DMS79 treated with DMSO at 0.1 percent for 48 hours (cell line): ENCODE data around the gene ERG28.
"Not testable (repeated sequence)": the region's sequence is repeated elsewhere in the genome, so short reads cannot be mapped to it uniquely, and the experiment has no call there.

Experiments used
- DNase-seq: peaks from one replicate; lab custom pipeline; 2025; lab: John Stamatoyannopoulos, UW

Gene ERG28, protein sequence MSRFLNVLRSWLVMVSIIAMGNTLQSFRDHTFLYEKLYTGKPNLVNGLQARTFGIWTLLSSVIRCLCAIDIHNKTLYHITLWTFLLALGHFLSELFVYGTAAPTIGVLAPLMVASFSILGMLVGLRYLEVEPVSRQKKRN

DNA sequence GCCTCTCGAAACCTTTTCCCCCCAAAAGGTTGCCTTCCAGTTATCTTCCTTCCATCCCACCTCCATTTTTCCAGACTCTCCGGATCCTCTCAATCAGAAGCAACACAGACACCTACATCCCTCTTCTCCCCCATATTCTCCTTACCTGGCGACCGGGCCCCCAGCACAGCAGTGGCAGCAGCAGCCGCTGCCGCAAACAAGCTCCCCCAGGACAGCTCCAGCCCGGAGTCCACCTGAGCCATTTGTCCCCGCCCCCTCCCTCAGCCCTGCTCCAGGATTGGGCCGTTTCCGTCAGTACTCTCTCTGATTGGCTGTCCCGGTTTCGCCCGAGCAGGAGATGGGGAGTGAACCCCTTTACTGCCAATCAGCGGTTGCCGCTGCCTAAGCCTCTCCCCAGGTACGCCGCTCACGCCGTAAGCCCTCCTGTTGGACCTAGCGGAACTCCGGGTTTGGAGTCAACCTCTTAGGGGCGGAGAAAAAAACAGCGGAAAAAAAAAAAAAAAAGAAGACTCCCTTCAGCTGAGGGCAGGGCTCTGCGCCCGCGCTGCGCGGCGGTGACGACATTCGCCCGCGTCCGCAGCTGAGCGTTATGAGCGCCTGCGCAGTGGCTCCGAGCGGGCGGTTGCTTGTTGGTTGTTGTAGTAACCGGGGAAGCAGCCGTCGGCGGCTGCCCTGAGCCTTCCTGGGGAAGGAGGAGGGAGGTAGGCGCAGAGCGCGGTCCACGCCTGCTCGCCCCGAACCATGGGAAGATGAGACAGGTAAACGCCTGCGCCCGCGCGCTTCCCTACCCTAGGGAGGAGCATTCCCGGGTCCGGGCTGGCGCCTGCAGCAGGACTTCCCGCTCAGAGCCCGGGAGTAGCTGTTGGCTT lies at the start of gene ERG28, which contains the start of gene TTLL5:
Gene ERG28 (minus strand): TSS at position 247 of the 869 bp plus-strand sequence. CDS start 3,374 bp downstream, outside the sequence.
Gene TTLL5 (plus strand): TSS at position 617 of the 869 bp plus-strand sequence. CDS start 1,904 bp downstream, outside the sequence.
- peak; percentile 100 for DNase-seq

DNA sequence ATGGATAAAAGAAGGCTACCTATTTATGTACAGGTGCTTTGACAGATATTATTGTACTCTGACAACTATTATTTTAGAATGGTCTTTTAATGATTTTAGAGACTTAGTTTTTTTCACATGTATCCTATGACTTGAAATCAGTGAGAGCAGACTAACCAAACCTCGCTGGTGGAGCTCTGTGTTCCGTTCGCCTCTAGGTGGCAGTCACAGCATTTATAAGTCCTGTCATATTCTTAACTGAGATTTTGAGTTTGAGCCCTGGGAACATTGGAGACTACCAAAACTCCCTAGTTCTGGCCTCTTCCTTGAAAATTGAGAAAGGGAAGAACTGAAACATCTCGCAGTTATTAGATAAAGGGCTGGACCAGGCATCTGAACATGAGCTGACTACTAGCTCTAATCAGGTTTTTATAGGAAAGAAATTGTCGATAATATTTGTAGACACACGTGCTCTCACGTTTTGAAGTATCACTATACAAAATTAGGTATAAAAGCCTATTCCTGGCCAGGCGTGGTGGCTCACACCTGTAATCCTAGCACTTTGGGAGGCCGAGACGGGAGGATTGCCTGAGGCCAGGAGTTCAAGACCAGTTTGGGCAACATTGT lies 48.6 kb upstream of the ERG28 start:
- DNase-seq = peak; percentile 92

DNA sequence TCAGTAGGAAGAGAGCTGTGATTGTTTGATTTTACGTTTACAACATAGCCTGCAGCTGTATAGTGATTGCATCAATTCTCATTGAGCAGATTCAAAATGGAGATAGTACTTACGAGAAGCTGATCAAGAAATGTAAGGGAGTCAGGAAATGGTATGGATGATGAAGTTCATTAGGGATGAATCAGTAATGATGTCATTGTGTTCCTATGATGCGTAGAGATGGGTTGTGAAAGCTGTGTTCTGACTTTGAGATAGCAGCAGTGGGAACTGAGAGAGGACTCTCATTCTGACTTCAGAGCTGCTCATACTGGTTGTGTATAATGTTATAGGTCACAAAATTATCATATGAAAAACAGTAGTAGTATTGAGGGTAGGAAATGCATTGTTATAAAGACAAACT lies 44.3 kb upstream of the ERG28 start:
- DNase-seq = no peak

- no peak for DNase-seq
Observed at GRCh38 chr14:75703467-75703866, 42.8 kb upstream of the ERG28 start.

- no peak for DNase-seq
Observed at GRCh38 chr14:75702616-75703261, 42.1 kb upstream of the ERG28 start.

GRCh38 chr14:75702122-75702521 lies 41.4 kb upstream of the ERG28 start:
- DNase-seq = no peak

DNA sequence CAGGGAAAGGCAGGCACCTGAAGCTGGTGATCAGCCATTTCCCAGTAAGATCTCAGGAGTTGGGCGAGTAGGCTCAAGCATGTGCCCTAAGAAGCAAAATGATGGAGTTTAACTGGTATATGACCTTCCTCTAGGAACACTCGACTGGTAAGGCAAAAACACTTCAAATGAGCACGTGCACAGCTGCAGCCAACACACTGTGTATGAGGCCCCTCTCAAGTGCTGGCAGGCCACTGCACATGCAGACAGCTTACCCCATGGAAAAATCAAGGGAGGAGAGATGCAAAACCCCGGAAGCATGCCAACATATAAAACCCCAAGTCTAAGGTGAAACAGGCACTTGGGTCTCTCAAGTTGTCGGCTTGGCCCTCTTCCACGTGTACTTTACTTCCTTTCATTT lies 39.6 kb upstream of the ERG28 start:
- DNase-seq = no peak

GRCh38 chr14:75699331-75699730 lies 38.7 kb upstream of the ERG28 start:
- DNase-seq = no peak

- DNase-seq = no peak
Observed at GRCh38 chr14:75697918-75698317, 37.2 kb upstream of the ERG28 start.

- DNase-seq = no peak
Observed at GRCh38 chr14:75697386-75697785, 36.7 kb upstream of the ERG28 start.

- not testable (repeated sequence) for DNase-seq
Observed at GRCh38 chr14:75695025-75695424, 34.3 kb upstream of the ERG28 start.

DNA sequence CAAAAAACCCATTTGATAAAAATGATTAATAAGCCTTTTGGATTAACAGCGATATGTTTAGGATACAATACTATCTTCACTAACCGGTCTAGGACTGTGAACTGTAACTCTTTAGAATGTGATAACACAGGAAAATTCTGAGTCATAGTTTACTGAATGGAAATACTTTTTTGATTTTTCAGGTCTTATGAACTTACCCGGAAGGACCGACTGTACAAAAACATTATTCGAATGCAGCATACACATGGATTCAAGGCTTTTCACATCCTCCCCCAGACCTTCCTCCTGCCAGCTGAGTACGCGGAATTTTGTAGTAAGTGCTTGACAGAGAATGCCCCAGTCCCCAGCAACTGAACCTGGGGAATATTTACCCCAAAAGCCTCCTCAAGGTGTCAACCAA lies 29.3 kb upstream of the ERG28 start:
- no peak for DNase-seq

DNA sequence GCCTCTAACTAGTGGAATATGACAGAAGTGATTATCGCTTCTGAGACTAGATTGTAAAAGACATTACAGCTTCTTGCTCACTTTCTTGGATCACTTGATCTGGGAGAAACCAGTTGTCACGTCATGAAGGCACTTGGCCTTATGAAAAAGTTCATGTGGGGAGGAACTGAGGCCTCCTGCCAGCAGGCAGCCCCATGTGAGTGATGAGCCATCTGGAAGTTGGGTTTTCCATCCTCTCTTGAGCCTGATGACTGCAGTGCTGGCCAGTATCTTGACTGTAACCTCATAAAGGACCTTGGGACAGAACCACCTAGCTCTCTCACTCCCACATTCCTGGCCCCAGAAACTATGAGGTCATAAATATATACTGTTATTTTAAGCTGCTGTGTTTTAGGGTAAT lies 28.3 kb upstream of the ERG28 start:
- no peak for DNase-seq

- no peak for DNase-seq
Observed at GRCh38 chr14:75685910-75686309, 25.2 kb upstream of the ERG28 start.

DNA sequence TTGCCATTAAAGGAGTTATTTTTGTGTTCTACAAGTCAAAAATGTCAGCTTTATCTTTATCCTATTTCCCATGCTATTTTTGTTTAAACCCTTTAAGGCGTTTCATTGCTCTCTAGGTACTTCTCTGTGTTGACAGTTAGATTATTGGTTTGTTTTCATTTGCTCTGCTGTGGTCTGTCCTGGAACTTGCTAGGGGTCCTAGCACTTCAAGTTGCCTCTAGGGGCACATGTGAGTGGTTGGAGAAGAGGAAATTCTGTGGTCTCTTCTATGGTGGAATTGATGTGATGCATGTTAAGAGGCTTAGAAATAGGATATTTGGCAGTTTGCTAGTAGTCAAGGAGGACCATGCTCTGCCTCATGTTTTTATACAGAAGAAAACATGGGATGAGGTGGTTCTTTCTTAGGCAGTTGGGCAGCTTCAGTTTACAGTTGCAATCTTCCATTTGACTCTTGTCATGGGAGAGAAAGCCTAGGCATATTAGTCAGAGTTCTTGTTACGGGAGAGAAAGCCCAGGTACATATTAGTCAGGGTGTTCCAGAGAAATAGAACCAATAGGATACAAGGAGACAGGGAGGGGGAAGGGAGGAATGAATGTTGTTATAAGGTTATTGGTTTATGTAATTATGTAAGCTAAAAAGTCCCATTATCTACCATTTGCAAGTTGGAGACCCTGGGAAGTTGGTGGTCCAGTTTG lies 14.7 kb upstream of the ERG28 start:
- DNase-seq = peak; percentile 84

- DNase-seq = no peak
Observed at GRCh38 chr14:75673345-75674035, 12.8 kb upstream of the ERG28 start.

GRCh38 chr14:75672605-75673192 lies 12.0 kb upstream of the ERG28 start:
- no peak for DNase-seq

DNA sequence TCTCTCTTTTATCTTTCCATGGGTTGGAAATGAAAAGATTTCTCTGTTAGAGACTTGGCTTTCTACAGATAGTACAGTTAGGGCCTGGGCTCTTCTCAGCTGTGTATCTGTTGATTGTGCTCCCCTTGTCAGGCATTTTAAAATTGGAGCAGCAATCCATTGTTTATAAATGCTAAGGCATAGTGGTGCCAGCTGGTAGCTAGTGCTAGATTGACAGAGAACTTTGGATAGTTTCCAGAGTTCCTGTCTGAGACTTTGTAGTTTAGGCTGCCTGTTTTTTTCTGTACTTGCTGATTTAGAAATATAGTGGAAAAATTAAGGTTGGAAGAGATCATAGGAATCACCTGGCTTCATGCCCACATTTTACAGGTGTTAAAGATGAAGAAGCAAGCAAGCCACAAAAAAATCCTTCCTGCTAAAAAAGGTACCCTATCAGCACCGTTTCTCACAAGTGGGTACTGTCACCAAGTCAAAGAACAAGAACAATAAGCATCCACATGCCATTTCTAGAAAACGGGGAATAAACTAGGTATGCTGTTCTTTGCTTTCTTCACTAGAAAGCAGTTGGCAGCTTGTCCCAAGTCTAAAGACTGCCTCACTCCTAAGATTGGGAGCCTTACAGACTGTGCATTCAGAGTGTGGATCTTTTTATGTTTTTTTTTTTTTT lies 6.6 kb upstream of the ERG28 start:
- no peak for DNase-seq

DNA sequence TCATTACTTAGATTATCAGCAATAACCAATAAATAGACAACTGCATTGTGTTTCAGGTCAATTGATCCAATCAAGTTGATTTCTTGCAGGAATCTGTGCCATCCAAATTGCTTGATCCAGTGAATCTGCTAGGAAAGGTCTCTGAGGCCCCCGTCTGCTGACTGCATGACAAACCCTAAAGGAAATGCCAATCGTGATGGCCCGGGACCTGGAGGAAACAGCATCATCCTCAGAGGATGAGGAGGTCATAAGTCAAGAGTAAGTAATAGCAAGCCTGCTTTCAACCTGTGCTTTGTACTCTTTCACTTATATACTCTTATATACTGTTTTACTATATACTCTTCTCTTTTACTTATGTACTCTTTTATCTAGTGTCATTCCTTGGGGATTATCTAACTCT lies 2.3 kb upstream of the ERG28 start:
- no peak for DNase-seq

GRCh38 chr14:75661499-75661814 lies 781 bp upstream of the ERG28 start:
- peak; percentile 53 for DNase-seq

GRCh38 chr14:75660238-75660629 lies 442 bp downstream of the ERG28 start:
- no peak for DNase-seq
